ENCODE data around the gene NDFIP2.

- no peak for TF ChIP-seq CTCF (IDR thresholded peaks at IDR 0.05 in 4 of 5, conservative IDR thresholded peaks at IDR 0.05 in 1 of 5)
- TF ChIP-seq POLR2A (IDR thresholded peaks at IDR 0.05) = no peak
Observed at GRCh38 chr13:79492313-79492798, 11.4 kb downstream of the NDFIP2 start.
